ENCODE data around the gene SEC14L5.

SEC14L5 gene

DNA sequence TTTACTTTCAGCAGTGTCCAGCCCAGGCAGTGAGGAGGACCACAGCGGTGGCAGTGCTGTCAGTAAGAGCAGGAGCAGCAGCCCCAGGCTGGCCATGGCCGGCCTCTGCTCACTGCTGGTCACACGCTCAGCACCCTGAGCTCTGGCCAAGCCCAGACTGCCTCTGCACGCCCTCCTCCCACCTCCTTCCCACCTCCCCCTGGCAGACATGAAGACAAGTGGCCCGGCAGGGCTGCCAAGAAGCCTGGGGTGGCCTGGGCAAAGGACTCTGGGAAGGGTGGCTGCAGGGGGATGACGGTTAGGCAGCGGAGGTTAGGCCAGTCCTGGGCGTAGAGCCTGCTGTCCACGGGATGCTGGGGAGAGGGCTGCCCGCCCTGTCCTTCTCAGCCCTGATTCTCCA, 107.7 kb downstream of the SEC14L5 start, which contains the start of gene C16orf89:
Gene C16orf89 (minus strand): TSS at position 144 of the 400 bp plus-strand sequence. CDS start 48 bp downstream, at position 96.
- Histone ChIP-seq H3K27ac (ENCODE audit: extremely low read depth, low read depth, low read length) (peak within 1 kb of the TSS; percentile 27; the same call in 1 of the 2 replicates), H3K9me3 (ENCODE audit: control insufficient read depth, insufficient read depth, low read depth, low read length) (no peaks in the 10 kb centered on the region), H3K4me1 (ENCODE audit: control insufficient read depth, insufficient read depth, low read length) (peaks cover 14% of the 10 kb centered on the region), H3K4me3 (ENCODE audit: low read depth, low read length) (no peak within 1 kb of the TSS), H3K36me3 (ENCODE audit: control insufficient read depth in 2 of 2, insufficient read depth in 1 of 2, low read length in 2 of 2) (no peaks in the 10 kb centered on the region)
- TF ChIP-seq ZIC2 (tag by site-specific recombination; IDR thresholded peaks at IDR 0.05) (0 out of 2 replicates have a peak, but pooled peaks have one; percentile 46), ZFHX2 (tag by site-specific recombination; conservative IDR thresholded peaks at IDR 0.05) (peak; percentile 72), EGR2 (tag by site-specific recombination; IDR thresholded peaks at IDR 0.05; ENCODE audit: low read depth) (peak; percentile 54), ZNF366 (tag by site-specific recombination; conservative IDR thresholded peaks at IDR 0.05) (no peak), ZNF76 (tag by site-specific recombination; IDR thresholded peaks at IDR 0.05; ENCODE audit: borderline replicate concordance, low read depth) (peak; percentile 48; the same call in 1 of the 2 replicates), ZNF530 (tag by site-specific recombination; IDR thresholded peaks at IDR 0.05; ENCODE audit: low read depth) (no peak), ZNF114 (tag by site-specific recombination; IDR thresholded peaks at IDR 0.05) (no peak)
- TF ChIP-seq, protein P1, sequence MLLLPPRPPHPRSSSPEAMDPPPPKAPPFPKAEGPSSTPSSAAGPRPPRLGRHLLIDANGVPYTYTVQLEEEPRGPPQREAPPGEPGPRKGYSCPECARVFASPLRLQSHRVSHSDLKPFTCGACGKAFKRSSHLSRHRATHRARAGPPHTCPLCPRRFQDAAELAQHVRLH (tag by site-specific recombination; IDR thresholded peaks at IDR 0.05), result no peak
- POLR2A ChIA-PET, result no interaction called here
- CTCF ChIA-PET, result interaction anchor here (0.7 to 1.3 kb wide), 3 partner anchors 8 to 548 kb away, joined by 3 to 6 read pairs (median 5); no protein-coding TSS in a partner anchor

DNA sequence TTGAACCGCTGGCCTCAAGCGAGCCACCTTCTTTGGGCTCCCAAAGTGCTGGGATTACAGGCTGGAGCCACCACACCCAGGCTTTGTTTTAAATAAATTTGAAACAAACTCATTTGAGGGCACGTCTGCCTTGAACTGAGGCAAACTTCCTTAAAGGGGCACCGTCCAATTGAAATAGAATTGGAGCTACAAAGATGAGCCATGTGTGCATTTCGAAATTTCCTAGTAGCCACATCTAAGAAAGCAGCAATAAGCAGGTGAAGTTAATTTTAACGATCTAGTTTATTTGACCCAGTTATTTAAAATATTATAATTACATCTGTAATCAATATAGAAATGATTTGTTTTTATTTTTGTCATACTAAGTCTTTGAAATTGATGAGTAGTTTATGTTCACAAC, 108.4 kb downstream of the SEC14L5 start:
- Histone ChIP-seq H3K27ac (ENCODE audit: extremely low read depth, low read depth, low read length) (no peak overlapping the region), H3K4me3 (ENCODE audit: low read depth, low read length) (no peak overlapping the region), H3K4me1 (ENCODE audit: control insufficient read depth, insufficient read depth, low read length) (peaks cover 14% of the 10 kb centered on the region), H3K9me3 (ENCODE audit: control insufficient read depth, insufficient read depth, low read depth, low read length) (no peaks in the 10 kb centered on the region), H3K36me3 (ENCODE audit: control insufficient read depth in 2 of 2, insufficient read depth in 1 of 2, low read length in 2 of 2) (no peaks in the 10 kb centered on the region)
- ChIA-PET CTCF (interaction anchor here (0.8 to 1.3 kb wide), 2 partner anchors 9 to 10 kb away, joined by 5 to 6 read pairs; no protein-coding TSS in a partner anchor), POLR2A (no interaction called here)
- TF ChIP-seq, protein P2, sequence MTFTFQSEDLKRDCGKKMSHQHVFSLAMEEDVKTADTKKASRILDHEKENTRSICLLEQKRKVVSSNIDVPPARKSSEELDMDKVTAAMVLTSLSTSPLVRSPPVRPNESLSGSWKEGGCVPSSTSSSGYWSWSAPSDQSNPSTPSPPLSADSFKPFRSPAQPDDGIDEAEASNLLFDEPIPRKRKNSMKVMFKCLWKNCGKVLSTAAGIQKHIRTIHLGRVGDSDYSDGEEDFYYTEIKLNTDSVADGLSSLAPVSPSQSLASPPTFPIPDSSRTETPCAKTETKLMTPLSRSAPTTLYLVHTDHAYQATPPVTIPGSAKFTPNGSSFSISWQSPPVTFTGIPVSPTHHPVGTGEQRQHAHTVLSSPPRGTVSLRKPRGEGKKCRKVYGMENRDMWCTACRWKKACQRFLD (tag by site-specific recombination; IDR thresholded peaks at IDR 0.05), result no peak
- TF ChIP-seq ZNF10 (tag by site-specific recombination; IDR thresholded peaks at IDR 0.05), result peak; percentile 54; the same call in 1 of the 2 replicates

Data from HEK293 (cell line).